Right lung (tissue), 10 donors: ENCODE results near the gene MTM1. TPM values are rescaled to one million over a fixed set of nuclear protein-coding genes. Genes with fewer than 3 reads are reported as not detected.

Experiments
- DNase-seq, 2 donors: peaks; one replicate each; pipeline ENCODE4 v3.0.0-alpha.2; 2013
- long read RNA-seq, 8 donors: transcript quantifications; one replicate each; lab custom pipeline, GENCODE V29; 2026
- polyA plus RNA-seq, 5 donors: library from polyadenylated mRNA; unstranded; fragments of 120-200 nt; gene quantifications; one replicate each; pipeline versions ENCODE4 v1.2.1 to v1.2.3, GENCODE V29; 2013; ENCODE audit warnings: inconsistent platforms in 1 of 5, low replicate concordance in 1 of 5; ENCODE audit not compliant: insufficient read length in 5 of 5, insufficient read depth in 1 of 5

MTM1 gene
- polyA plus RNA-seq, result 10 to 100 TPM in 4 of 5 donors, 1 to 10 TPM in 1; 9.5 to 14.9 (median 14.5) TPM
- long read RNA-seq, donor 1, partial matches to known transcripts, result 0 of 1 reads
- long read RNA-seq, donor 1, other reads (novel, unspliced or antisense), result 0 of 1 reads
- long read RNA-seq, donor 2, partial matches to known transcripts, result 0 of 1 reads
- long read RNA-seq, donor 2, other reads (novel, unspliced or antisense), result 0 of 1 reads
- long read RNA-seq, donor 3, result 0 reads
- long read RNA-seq, donor 4, result 0 reads
- long read RNA-seq, donor 5, partial matches to known transcripts, result 0 of 2 reads
- long read RNA-seq, donor 5, other reads (novel, unspliced or antisense), result 0 of 2 reads
- long read RNA-seq, donor 6, result 0 reads
- long read RNA-seq, donor 7, partial matches to known transcripts, result 0 of 3 reads
- long read RNA-seq, donor 7, other reads (novel, unspliced or antisense), result 0 of 3 reads
- long read RNA-seq, donor 8, result 0 reads

DNA sequence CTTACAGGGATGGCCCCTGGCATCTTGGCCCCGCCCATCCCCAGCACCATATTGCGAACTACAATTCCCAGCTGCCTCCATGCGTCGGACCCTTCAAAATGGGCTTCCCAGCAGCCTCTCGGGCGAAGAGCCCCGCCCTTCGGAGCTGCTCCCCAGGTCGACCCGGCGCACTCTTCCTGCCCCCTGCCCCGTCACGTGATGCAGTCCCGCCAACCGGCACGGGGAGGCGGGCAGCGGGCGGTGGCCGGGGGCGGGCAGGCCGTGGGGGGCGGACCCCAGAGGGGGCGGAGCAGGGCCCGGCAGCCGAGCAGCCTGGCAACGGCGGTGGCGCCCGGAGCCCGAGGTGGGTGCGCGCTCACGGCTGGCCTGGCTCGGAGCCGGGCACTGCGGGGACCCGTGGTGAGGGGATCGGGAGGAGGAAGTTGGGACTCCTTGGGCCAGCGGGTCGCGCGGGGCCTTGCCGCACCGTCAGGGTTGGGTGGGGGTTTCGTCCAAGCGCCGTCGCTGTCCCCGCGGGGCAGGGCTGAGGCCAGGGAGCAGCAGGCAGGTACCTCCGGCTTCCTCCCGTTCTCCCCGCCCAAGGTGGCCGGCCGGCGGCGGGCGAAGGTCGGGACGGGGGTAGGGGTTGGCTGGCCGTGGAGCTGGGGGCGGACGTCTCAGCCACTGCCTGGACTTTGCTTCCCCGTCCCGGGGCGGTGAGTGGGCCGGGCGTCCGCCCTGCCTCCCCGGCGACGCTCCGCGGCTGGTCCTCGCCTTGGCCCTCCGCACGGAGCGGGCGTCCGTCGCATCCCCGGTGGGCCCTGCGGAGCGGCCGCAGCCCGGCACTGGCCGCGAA lies at the start of gene MTM1:
Gene MTM1, plus strand, starts transcription at position 302 of the 835 bp plus-strand sequence. CDS start 23,994 bp downstream, outside the sequence.
- DNase-seq, result peak; percentile 91 to 92

DNA sequence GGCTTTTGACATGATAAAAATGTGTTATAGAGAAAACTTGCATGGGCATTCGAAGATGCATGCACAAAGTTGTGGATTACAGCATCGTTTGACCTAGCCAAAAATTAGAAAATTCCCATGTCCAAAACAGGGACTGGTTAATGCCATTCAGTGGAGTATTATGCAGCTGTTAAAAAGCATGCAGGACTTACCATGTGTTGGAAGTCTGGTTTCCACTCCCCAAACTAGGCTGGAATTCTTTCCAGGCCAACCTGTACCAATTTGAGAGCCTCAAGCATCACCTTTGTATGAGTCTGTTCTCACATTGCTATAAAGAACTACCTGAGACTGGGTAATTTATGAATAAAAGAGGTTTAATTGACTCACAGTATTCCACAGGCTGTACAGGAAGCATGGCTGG lies 45.9 kb upstream of the MTM1 start:
- no peak for DNase-seq

DNA sequence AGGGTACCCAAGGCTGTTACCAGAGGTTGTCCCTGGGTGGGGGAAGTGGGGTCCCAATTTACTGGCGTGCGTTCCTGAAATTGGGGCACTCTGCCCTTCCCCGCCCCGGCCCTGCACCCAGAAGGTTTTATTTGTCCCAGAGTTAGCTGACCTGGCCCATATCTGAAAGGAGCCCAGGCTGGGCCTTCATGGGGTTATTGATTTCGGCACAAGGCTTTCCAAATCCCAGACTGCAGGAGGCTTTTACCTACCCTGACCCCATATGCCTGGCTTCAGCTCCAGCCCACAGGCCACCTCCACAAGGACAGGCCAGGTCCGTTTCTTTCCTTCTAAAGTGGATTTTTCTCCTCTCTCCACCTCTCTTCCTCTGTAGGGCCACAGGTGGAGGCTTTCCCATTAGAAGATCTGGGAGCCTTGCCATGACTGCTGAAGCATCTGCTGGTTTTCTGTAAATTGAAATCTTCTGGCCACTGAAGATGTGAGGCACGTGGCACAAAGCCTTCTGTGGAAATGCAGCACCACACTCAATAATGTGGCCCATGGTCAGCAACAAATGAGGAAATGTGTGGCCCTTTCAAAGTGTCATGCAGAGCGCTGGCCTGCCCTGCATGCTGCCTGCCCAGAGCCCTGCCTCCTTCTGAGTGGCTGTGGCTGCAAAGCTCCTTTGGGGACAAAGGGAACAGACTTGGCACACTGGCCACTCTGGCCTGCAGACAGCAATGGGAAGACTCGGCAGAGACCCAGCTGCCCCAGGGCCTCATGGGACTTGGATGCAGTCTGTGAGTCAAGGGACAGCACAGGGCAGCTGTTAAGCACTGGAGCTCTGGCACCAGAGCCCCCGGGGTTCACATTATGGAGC lies 43.1 kb upstream of the MTM1 start:
- no peak for DNase-seq

DNA sequence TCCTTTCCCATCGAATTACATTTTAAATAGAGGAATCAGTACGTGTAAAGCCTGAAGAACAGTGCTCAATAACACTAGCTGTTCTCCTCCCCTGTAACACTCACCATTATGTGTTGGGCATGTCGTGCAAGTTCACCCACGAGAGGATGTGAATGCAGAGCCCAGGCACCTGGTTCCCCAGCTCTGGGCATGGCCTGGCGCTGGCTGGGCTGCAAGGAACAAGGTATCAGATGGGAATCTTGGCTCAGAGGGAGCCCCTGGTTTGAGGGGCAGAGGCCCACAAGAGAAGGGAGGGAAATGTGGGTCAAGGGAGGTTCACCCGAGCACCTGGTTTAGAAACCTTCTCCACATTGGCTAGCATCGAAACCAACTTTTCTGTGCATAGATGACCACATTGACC lies 41.7 kb upstream of the MTM1 start:
- no peak for DNase-seq

DNA sequence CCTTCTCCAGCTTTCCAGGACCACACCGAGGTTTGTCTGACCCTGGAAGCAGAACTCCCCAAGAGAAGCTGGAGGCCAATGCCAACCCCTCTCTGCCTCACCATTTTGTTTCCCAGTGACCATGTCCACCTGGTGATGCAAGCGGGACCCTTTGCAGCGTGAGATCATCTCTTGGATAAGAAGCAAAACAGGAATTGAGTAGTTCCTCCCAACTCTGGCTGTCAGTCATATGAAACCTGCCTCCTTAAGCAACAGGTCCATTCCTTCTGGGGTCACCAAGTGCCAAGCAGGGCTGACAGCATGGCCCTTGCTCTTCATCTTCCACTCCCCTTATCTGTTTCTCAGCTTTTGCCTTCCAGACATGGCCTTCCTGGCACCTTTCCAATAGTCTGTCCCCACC lies 41.3 kb upstream of the MTM1 start:
- no peak for DNase-seq

DNA sequence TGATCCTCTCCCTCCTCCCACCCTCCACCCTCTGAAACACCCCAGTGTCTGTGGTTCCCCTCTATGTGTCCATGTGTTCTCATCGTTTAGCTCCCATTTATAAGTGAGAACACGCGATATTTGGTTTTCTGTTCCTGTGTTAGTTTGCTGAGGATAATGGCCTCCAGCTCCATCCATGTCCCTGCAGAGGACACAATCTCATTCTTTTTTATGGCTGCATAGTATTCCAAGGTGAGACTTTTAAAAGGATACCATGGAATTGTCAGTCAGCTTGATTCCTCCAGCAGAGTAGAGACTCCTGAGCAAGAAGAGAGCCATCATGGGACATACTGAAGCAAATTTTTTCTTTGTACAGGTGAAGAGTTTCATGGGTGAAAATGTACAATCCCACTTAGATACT lies 38.8 kb upstream of the MTM1 start:
- no peak for DNase-seq

DNA sequence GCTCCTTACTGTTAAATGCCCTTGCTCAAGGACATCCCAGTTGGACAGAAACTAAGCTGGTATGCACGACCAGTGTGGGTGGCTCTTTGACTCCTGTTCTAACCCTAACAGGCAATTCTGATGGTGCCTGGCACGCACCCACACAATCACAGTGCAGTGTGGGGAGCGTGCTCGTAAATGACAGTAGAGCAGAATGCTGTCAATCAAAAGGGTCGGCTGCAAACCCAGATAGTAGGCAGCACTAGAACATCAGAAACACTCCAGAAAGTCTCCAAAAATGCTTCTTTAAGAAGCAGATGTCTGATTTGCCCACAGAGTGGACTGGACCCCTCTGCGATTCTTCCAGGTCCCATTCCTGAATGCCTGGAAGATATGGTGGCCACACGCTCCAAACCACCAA lies 37.6 kb upstream of the MTM1 start:
- no peak for DNase-seq

DNA sequence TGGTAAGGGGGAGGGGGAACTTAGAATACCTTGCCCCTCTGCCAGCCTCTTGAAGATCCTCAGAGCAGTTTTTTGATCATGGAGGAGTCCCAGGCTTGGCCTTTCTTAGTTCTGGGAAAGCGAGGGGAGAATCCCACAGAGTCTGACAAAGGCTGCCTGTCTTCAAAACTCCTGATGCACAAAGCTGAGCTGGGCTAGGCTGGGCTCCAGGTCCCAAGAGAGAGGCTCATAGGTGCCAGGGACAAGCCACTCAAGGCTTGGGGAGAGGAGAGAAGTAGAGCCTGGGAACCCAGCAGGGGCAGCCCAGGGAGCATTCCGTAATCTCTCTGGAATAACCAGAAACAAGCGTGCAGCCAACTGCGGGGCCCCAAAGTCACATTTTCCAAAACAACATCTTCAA lies 37.0 kb upstream of the MTM1 start:
- no peak for DNase-seq

DNA sequence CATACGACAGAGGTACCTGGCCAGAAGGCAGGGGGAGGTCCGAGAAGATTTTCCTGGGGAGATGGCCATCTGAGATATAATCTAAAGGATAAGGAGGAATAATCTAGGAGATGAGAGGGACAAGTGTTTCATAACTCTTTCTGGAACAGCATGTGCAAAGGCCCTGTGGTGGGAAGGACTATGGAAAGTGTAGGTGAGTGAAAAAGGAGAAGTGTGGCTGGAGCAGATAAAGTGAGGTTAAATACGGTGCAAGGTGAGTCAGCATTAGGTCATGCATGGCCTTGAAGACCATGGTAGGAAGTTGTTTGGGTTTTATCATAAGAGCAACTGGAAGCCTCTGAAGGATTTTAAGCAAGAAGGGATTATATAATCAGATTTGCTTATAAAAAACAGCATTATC lies 34.6 kb upstream of the MTM1 start:
- DNase-seq, result no peak

DNA sequence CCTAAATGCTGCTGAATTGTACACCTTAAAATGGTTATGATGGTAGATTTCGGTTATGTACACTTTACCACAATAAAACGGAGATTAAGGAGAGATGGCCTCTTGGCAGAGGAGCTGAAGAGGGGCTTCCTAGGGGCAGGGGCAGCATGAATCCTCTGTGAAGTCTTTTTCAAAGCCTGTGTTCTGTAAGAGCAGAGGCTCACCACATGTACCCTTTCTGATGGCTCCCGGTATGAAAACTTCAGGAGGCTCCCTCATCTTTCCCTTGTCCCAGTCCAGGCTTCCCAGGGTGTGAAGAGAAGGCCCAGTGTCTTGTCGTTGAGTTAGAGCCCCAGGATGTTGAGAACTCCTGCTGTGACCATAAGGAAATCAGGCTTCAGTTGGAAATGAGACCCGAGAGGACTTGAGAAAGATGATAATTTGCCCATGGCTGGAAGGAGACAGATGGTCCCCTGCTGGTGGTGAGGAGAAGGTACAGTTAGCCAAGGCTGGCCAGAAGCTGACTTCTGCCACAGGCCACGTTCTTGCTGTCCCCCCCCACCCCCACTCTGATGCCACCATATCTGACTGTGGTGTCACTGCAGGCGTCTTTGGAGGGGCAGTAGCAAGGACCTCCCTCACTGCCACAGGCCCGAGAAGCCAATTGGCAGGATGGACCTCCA lies 31.8 kb upstream of the MTM1 start:
- DNase-seq, result no peak

DNA sequence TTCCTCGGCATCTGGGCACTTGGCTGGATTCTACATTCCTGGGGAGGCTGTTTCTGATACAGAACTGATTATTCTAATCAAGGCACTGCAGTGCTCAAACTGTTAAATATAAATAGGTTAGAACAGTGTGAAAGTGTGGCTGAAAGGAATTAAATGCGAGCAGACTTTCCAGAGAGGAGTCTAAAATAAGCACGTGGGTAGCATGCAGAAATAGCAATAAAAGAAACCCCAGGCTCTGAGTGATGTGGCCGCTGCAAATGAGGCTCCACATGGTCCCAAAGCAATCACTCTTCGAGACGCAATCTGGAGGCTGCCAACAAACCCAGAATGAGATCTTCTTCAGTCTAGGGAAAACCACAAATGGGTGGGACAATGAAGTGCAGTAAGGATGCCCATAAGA lies 30.6 kb upstream of the MTM1 start:
- DNase-seq, result no peak

DNA sequence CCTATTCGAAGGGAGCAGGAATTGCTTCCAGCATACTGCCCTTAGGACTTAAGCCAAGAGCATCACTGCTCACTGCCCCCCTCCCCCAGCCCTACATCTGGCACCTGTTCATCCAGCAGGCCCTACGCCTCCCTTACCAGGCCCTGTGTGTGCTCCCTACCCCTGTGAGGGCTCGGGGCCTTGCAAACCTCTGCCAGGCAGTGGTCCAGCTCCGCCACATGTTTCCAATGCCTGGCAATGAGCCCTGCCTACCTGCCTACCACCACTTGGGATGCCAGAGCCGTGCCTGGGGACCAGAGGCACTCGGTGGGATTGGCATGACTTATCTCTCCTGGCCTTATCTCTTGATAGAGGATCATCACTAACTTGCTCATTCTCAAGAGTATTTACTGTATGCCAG lies 27.5 kb upstream of the MTM1 start:
- no peak for DNase-seq

DNA sequence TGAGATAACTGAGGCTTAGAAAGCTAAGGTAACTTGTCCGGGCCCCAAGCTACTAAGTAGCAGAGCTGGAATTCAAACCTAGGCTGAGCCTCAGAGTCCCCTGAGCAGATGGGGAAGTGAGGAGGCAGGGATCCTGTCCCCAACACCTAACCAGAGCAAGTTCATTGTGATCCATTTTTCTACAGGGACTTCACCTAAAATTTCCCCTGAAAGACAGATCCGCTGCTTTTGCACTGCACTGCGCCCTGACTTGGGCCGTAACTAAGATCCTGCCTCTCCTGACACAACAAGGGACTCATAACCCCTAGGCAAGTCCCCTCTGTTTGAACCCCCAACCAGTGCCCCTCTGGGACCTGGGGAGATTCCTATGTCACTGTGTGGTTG lies 25.6 kb upstream of the MTM1 start:
- DNase-seq, result no peak

DNA sequence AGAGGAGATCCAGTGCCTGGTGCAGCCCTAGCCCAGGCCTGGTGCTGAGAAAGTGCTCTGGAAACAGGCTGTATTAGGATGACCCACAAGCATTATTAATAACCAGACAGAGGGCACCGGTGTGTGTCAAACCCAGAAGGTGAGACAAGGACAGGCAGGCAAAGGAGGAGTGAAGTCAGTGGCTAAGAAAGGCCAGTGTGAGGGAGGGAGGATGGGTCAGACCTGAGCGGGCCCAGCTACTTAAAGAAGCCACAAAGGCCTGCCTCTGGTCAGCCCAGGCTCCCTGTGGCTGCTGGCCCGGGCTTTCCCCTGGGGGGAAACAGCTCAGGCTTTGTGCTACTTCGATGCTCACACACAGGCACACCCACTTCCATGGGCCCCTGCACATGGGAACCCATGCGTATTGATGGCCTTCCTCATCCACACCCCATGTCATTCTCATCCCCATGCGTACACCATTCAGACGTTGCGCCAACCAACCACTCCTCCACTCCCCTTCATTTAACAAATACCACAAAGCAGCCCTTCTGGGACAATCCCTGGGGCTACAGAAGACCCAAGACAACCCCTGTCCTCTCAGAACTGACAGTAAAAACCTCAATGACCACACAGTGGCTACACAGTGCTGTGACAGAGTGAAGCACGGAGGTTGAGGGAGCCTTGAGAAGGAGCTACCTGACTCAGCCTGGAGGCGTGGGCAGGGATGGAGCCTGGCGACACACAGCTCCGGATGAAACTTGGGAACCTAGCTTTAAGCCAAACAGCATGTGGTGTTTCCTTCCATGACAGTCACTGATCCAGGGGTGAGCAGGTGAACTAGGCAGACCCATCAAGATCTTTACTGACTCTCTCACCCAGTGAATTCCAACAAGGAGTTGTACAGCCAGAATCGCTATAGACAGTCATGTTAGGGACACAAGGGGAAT lies 24.9 kb upstream of the MTM1 start:
- no peak for DNase-seq

DNA sequence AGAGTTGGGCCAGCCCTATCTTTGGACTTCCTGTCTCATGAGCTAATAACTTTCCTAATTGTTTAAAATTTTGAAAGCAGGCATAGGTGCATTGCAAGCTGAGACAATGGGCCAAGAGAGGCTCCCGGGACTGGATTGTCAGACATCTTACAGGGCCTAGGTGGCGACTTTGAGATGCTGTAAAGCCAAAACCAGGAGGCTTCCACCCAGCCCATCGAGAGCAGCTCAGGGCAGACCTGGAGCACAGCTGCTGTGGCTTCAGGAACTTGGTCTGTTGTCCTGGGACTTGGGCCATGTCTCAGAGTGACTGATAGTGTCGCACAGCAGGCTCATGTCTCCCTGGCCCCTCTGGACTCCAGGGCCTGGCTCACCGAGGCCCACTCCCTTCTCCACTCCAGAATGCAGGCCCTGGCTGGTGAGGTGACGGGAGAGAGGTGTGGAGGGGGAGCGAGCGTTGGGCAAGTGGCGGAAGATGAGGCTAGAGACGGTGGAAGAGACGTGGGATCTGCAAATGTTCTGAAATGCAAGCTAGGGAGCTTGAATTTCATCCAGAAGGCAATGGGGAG lies 24.1 kb upstream of the MTM1 start:
- DNase-seq, result no peak

DNA sequence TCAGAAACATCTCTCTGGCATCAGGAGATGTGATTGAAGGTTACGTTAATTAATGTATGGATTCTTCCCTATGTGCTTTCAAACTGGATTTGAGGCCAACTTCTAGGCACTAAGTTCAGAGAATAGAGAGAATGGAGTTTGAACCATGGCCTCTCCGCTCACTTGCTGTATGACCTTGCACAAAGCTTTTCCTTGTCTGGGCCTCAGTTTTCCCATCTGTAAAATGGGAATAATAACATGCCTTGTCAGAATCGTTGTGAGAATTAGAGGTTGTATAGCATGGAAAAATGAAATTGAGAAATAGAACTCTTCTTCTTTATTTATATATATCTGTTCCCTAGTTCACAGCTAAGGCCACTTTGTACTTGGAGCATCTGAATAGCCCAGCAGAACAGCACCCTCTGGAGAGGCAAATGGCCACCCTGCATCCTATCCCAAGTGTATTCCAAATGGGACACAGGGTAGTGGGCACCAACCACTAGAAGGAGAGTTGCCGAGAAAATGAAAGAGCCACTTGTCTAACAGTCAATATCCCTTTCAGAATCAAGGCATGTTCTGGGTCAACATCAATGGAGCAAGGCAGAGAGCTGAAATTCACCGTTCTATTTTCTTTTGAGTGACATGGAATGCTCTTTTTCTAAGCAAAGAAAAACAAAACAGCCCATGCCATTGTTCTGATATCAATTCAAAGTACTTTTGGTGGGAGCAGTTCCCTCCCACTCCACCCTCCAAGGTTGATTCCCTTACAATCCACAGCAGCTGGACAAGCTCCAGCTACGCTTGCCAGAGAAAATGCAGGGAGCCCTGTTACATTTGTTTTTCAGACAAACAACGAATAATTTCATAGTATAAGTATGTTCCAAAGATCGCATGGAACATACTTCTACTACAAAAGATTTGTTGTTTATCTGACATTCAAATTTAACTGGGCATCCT lies 23.3 kb upstream of the MTM1 start:
- DNase-seq, result no peak

DNA sequence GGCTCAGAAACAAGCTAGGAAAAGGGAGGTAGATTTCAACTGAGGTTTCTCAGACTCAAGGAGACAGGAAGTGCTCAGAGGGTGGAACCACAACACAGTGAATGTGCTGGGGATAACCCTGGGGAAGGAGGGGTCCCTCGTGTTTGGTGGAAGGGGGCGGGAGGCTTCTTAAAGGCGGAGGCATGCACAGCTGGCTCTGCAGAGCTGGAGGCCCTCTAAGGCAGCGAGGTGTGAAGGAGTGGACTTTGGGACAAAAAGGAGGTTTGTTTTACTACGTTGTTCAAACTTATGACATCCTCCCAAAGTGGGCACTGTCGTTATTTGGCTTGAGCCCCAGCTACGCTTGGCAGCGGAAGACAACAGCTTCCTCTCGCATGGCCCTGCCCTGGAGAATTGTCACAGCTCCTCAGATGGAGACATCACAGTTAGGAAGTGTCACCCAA lies 21.7 kb upstream of the MTM1 start:
- DNase-seq, result no peak

DNA sequence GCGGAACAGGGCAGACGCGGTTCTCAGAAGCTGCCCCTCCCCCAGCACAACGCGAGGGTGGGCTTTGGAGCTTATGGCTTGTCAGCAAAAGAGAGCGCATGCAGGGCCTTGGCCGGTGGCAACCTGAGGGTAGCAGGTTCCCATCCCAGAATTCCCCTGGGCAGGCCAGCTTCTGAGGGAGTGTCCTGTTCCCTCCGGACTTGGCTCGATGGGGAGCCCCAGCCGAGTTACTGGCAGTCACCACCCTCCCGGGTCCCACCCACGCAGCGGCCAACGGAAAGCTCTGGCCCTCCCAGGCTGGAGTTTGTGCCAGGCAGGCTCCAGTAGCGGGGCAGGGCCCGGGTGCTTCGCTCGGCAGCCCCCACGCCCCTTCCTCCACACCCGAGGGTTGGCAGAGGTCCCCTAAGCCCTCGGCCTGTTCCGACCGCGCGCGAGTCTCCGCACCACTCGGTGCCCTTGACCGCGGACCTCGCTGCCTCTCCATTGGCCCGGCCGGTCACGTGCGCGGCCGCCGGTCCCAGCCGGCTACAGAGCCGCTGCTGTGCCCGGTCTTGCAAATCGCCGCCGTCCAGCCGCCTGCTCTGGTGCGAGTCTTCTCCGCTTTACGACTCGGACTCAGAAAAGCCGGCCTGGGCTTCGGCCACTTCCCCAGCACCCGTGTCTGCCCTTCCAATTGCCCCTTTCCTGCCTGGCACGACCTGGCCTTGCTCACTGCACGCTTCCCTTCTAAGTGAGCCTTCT lies 20.9 kb upstream of the MTM1 start:
- peak; percentile 42 to 48 for DNase-seq
